Astrocyte (in vitro differentiated cells and primary cell): ENCODE data around the gene KCNQ4. TPM values are rescaled to one million over a fixed set of nuclear protein-coding genes. Genes with fewer than 3 reads are reported as not detected.

ENCODE experiments used
- DNase-seq: peaks from one replicate; pipeline ENCODE4 v3.0.0-alpha.2; 2010; ENCODE audit warnings: low read depth
- FAIRE-seq: peaks from 2 replicates; lab custom pipeline; 2011; peaks lifted over from hg19 to GRCh38; lab: Jason Lieb, UNC
- H2AFZ ChIP-seq: 2 replicates; pipeline ENCODE4 v1.6.0; 2012; ENCODE audit warnings: low read depth, low read length, inconsistent platforms
- H3K27ac ChIP-seq: 2 replicates; pipeline ENCODE4 v1.5.1; 2011; ENCODE audit warnings: low read depth, low read length, inconsistent platforms
- H3K27me3 ChIP-seq: 2 replicates; pipeline ENCODE4 v1.6.0; 2011; ENCODE audit warnings: low read length, inconsistent platforms; ENCODE audit not compliant: insufficient read depth
- H3K36me3 ChIP-seq: 2 replicates; pipeline ENCODE4 v1.5.1; 2011; ENCODE audit warnings: low read length, inconsistent platforms; ENCODE audit not compliant: insufficient read depth
- H3K4me1 ChIP-seq: 2 replicates; pipeline ENCODE4 v1.5.1; 2011; ENCODE audit warnings: low read length, inconsistent platforms; ENCODE audit not compliant: insufficient read depth
- H3K4me2 ChIP-seq: 2 replicates; pipeline ENCODE4 v1.6.0; 2012; ENCODE audit warnings: low read length, inconsistent platforms
- H3K4me3 ChIP-seq: 2 replicates; pipeline ENCODE4 v1.5.1; 2011; ENCODE audit warnings: low read depth, mild to moderate bottlenecking, low read length, inconsistent platforms; ENCODE audit not compliant: insufficient read depth
- H3K79me2 ChIP-seq: 2 replicates; pipeline ENCODE4 v1.6.0; 2012; ENCODE audit warnings: mild to moderate bottlenecking, low read length, inconsistent platforms; ENCODE audit not compliant: insufficient read depth
- H3K9ac ChIP-seq: 2 replicates; pipeline ENCODE4 v1.6.0; 2012; ENCODE audit warnings: mild to moderate bottlenecking, low read length, inconsistent platforms
- H3K9me3 ChIP-seq: 2 replicates; pipeline ENCODE4 v1.5.1; 2012; ENCODE audit warnings: low read depth, mild to moderate bottlenecking, low read length, inconsistent platforms; ENCODE audit not compliant: insufficient read depth
- H4K20me1 ChIP-seq: 2 replicates; pipeline ENCODE4 v1.6.0; 2012; ENCODE audit warnings: low read length, inconsistent platforms; ENCODE audit not compliant: insufficient read depth
- H3K27ac Mint-ChIP-seq: one replicate; pipeline ENCODE4 v1.8.0; 2021; ENCODE audit warnings: mild to moderate bottlenecking, mixed read lengths; ENCODE audit not compliant: unreplicated experiment
- H3K27me3 Mint-ChIP-seq: one replicate; pipeline ENCODE4 v1.8.0; 2021; ENCODE audit warnings: low read depth, mixed read lengths; ENCODE audit not compliant: unreplicated experiment
- H3K36me3 Mint-ChIP-seq: one replicate; pipeline ENCODE4 v1.8.0; 2021; ENCODE audit warnings: low read depth, mixed read lengths; ENCODE audit not compliant: unreplicated experiment
- H3K4me1 Mint-ChIP-seq: one replicate; pipeline ENCODE4 v1.8.0; 2021; ENCODE audit warnings: low read depth, mixed read lengths; ENCODE audit not compliant: unreplicated experiment
- H3K4me3 Mint-ChIP-seq: one replicate; pipeline ENCODE4 v1.8.0; 2021; ENCODE audit warnings: mild to moderate bottlenecking, moderate library complexity, mixed read lengths; ENCODE audit not compliant: unreplicated experiment
- H3K9me3 Mint-ChIP-seq: one replicate; pipeline ENCODE4 v1.8.0; 2021; ENCODE audit warnings: mild to moderate bottlenecking, mixed read lengths; ENCODE audit not compliant: unreplicated experiment
- EZH2 ChIP-seq: IDR thresholded peaks from 2 replicates; pipeline ENCODE4 v1.6.1; 2012; ENCODE audit warnings: mild to moderate bottlenecking, low read length, inconsistent platforms; ENCODE audit not compliant: insufficient read depth
- total RNA-seq: library from RNA; stranded (reverse); gene quantifications from 2 replicates; pipeline ENCODE4 v1.2.1, GENCODE V29; 2021
- TF ChIP-seq, protein P1 (sequence below): IDR thresholded peaks from 2 replicates; pipeline ENCODE4 v1.5.1; 2011; ENCODE audit warnings: low read depth, mild to moderate bottlenecking, inconsistent platforms, low read length, moderate library complexity; ENCODE audit not compliant: insufficient read depth

Gene KCNQ4
- total RNA-seq, 1 donor from 2014 or later = 0.89 TPM

DNA sequence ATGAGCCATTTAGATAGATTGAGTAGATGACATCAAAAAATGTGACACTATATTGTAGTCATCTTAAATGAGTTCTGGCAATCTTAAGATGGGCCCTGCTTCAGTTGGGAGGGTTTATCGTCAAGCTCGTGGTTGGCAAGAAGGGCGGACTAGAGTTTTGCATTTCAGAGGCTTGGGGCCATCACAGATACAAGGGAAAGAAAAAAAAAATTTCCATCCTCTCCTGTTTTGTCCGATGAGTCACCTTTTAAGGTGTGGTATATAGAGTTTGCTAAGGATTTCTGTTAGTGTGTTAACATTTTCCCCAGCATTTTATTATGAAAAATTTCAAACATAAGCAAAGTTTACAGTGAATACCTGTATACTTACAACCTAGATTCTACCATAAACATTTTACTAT, 31.8 kb upstream of the KCNQ4 start:
- H3K4me2 ChIP-seq = no peak overlapping the region
- no peaks in the 10 kb centered on the region for H3K79me2 ChIP-seq
- H3K27me3 ChIP-seq = no peaks in the 10 kb centered on the region
- no peak for DNase-seq
- Mint-ChIP-seq H3K36me3 (peaks cover 29% of the 10 kb centered on the region), H3K4me1 (peaks cover 9% of the 10 kb centered on the region), H3K27me3 (no peaks in the 10 kb centered on the region), H3K4me3 (no peak overlapping the region), H3K27ac (no peak overlapping the region), H3K9me3 (no peaks in the 10 kb centered on the region)
- no peak overlapping the region for H3K27ac ChIP-seq
- no peak overlapping the region for H2AFZ ChIP-seq
- no peak for FAIRE-seq
- H4K20me1 ChIP-seq = peaks cover 16% of the 10 kb centered on the region
- H3K4me1 ChIP-seq = no peaks in the 10 kb centered on the region
- TF ChIP-seq EZH2 = no peak
- TF ChIP-seq, protein P1, sequence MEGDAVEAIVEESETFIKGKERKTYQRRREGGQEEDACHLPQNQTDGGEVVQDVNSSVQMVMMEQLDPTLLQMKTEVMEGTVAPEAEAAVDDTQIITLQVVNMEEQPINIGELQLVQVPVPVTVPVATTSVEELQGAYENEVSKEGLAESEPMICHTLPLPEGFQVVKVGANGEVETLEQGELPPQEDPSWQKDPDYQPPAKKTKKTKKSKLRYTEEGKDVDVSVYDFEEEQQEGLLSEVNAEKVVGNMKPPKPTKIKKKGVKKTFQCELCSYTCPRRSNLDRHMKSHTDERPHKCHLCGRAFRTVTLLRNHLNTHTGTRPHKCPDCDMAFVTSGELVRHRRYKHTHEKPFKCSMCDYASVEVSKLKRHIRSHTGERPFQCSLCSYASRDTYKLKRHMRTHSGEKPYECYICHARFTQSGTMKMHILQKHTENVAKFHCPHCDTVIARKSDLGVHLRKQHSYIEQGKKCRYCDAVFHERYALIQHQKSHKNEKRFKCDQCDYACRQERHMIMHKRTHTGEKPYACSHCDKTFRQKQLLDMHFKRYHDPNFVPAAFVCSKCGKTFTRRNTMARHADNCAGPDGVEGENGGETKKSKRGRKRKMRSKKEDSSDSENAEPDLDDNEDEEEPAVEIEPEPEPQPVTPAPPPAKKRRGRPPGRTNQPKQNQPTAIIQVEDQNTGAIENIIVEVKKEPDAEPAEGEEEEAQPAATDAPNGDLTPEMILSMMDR = no peak
- peaks cover 42% of the 10 kb centered on the region for H3K36me3 ChIP-seq
- no peak overlapping the region for H3K4me3 ChIP-seq
- no peaks in the 10 kb centered on the region for H3K9me3 ChIP-seq
- no peak overlapping the region for H3K9ac ChIP-seq

DNA sequence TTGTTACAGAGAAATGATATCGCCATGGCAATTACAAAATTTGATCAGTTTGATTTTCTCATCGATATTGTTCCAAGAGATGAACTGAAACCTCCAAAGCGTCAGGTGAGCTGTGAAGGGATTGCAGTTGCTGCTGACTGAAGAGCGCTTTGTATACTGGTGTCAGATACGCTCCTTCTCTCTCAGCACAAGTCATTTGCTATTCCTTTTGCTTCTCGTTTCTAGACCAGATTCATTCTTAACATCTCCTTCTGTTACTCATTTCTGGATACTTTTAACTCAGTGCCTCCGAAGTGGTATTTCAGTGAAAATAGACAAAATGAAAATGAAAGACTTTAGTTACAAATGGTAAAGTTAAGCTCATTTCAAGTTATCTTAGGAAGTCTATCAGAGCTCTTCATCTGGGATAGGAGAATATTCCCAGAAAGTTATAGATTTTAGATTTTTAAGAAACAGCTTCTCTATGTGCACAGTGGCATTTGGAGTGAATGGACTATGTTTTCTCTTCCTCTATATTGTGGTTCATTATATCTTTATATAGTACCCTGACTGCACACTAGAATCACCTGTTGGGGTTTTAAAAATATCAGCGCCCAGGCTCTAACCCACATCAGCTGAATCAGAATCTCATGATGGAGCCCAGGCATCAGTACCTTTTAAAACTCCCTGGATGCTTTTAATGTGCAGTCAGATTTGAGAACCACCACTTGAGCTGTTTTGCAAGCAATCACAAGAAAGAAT, 30.3 kb upstream of the KCNQ4 start:
- Histone ChIP-seq H3K9ac (no peak overlapping the region), H3K9me3 (no peaks in the 10 kb centered on the region), H3K27ac (no peak overlapping the region), H3K4me2 (no peak overlapping the region), H3K4me1 (no peaks in the 10 kb centered on the region), H3K36me3 (peaks cover 52% of the 10 kb centered on the region), H3K79me2 (no peaks in the 10 kb centered on the region), H2AFZ (no peak overlapping the region), H4K20me1 (peaks cover 18% of the 10 kb centered on the region), H3K4me3 (no peak overlapping the region), H3K27me3 (no peaks in the 10 kb centered on the region)
- no peak overlapping the region for H3K27ac Mint-ChIP-seq
- FAIRE-seq = no peak
- no peaks in the 10 kb centered on the region for H3K27me3 Mint-ChIP-seq
- H3K4me1 Mint-ChIP-seq = peaks cover 7% of the 10 kb centered on the region
- peaks cover 21% of the 10 kb centered on the region for H3K36me3 Mint-ChIP-seq
- H3K4me3 Mint-ChIP-seq = no peak overlapping the region
- no peak for DNase-seq
- H3K9me3 Mint-ChIP-seq = no peaks in the 10 kb centered on the region
- TF ChIP-seq EZH2 = no peak
- TF ChIP-seq, protein P1 = no peak

DNA sequence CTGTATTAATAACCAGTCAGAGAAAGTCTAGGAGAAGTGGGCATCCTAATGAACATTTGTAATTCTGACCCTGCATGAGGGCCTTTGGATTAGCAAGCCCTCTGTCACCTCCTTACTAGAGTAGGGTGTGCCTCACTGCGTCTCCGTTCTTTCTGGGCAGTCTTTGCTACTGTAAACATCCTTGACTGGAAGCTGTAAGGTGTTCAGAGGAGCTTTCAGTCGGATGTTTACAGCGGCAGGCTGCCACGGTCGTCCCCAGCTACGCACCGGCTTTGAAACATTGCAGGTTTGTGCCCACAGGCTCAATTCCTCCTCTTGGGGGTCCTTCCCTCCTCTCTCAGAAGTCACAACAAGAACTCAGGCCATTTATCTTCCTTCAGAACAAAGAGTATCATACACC, 29.4 kb upstream of the KCNQ4 start:
- Histone ChIP-seq H3K4me1 (no peaks in the 10 kb centered on the region), H2AFZ (no peak overlapping the region), H3K4me3 (no peak overlapping the region), H4K20me1 (peaks cover 18% of the 10 kb centered on the region), H3K36me3 (peaks cover 57% of the 10 kb centered on the region), H3K79me2 (no peaks in the 10 kb centered on the region), H3K4me2 (no peak overlapping the region), H3K9me3 (no peaks in the 10 kb centered on the region), H3K27ac (no peak overlapping the region), H3K9ac (no peak overlapping the region), H3K27me3 (no peaks in the 10 kb centered on the region)
- DNase-seq (no peak), FAIRE-seq (no peak)
- Mint-ChIP-seq H3K27me3 (no peaks in the 10 kb centered on the region), H3K27ac (no peak overlapping the region), H3K9me3 (no peaks in the 10 kb centered on the region), H3K4me1 (peaks cover 7% of the 10 kb centered on the region), H3K4me3 (no peak overlapping the region), H3K36me3 (peaks cover 13% of the 10 kb centered on the region)
- TF ChIP-seq EZH2 = no peak
- TF ChIP-seq, protein P1 = no peak
